ENCODE measurements around the gene SIRT7.

The SIRT7 gene

GRCh38 chr17:81885454-81885853 lies 32.5 kb downstream of the SIRT7 start:
- no peak for DNase-seq

DNA sequence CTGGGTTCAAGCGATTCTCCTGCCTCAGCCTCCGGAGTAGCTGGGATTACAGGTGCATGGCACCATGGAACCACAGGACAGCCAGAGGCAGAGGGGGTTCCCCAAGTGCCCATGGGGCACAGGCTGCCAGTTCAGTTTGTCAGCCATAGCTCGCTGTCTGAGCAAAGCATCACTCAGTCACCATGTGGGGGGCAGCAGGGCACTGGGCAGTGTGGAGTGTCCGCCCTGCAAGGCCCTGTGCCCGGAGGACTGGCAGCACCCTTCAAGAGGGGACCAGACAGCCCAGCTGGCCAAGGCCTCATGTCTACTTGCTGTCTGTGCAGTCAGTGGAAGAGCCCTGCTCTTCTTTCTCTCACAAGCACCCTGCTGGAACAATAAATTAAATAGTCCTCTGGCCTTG lies 33.0 kb downstream of the SIRT7 start:
- no peak for DNase-seq

DNA sequence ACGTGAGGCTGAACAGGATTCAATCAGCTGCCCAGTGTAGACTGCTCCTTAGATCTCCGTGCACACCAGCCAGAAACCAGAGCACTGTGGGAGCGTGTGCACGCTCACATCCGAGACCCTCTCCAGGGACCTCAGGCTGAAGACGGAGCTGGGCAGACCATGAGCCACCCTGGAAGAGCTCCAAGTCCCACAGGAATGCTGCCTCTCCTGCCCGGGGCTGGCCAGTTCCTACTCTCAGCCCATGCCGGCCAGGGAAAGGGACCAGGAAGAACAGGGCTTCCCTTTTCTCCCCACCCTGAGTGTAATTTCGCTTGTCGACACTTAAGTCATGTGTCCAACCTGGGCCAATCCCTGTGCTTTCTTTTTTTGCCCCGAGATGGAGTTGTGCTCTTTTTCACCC lies 33.5 kb downstream of the SIRT7 start:
- DNase-seq, result no peak

DNA sequence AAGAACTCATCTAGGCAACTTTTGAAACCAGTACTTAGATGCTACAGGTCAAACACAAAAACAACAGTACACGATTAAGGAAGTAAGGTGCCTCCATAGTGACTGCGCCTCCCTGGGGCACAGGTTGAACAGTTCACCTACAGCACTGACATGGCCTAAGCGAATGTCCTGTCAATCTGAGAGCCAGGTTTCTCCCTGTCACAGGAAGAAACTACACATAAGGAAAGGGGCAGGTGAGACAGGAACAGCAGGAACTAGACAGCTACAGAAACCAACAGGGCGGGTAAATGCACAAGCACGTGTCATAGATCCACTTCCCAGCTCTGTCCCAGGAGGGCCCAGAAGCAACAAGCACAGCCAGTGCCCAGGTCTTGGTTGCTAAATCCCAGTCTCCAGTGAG lies 38.9 kb downstream of the SIRT7 start:
- no peak for DNase-seq

- DNase-seq, result no peak
Observed at GRCh38 chr17:81878294-81878693, 39.7 kb downstream of the SIRT7 start.

DNA sequence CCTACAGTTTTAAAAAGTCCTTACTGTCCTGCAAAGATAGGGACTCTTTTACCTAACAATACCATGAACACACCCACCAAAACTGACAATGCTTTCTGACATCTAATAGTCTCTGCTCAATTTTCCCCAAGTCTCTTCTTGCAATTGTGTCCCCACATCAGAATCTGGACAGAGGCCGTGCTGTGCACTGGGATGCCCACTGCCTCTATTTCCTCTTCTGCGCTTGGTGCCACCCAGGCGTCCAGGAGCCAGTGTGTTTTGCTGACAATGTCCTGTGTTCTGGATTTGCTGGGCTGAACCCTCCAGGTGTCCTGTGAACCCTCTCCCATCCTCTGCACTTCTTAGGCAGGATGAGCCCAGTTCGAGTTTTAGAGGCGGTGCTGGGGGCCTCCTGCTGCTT lies 40.4 kb downstream of the SIRT7 start:
- DNase-seq, result no peak

DNA sequence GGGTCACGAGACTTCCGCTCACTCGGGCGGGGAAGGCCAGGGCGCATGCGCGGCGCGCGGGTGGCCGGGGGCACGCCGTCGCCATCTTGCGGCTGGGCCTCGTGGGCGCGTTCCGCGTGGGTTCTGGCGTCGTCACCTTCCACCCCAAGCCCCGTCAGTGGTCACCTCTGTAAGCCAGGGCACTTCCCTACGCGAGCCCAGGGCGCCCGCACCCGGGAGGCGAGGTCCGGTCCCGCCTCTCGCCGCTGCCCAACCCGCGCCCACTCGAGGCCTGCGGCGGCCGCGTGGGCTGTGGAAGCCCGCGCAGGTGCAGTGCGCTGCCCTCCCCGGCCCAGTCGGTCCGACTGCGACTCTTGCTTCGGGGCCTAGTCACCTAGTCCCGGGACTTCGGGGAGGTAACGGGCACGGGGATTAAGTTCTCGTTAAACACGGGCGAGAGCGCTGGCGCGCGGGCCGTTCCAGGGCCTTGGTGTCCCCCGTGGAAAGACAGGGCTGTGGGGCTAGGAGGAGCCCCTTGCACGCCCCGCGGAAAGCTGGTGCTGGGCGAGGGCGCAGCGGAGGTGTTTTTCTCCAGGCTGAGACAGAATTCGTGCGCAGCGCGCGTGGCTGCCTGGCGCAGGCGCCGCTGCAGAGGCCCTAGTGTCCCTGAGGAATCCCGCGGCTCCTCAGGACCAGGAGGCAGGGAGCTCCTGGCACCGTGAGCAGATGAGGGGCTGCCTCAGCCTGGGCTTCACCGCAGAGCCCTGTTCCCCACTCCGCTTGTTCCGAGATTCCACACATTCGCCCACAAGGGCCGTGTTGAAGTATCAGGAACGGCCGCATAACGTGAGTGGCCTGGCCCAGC lies 46.4 kb downstream of the SIRT7 start:
- DNase-seq, result peak; percentile 95

GRCh38 chr17:81870981-81871386 lies 47.0 kb downstream of the SIRT7 start, which contains the start of gene ARHGDIA:
ARHGDIA (minus strand) TSS chr17:81871337; CDS start chr17:81869930, 1,407 bp downstream.
- DNase-seq, result no peak

- peak; percentile 29 for DNase-seq
Observed at GRCh38 chr17:81870131-81870980, 47.6 kb downstream of the SIRT7 start.

- DNase-seq, result no peak
Observed at GRCh38 chr17:81869221-81870130, 48.5 kb downstream of the SIRT7 start.

GRCh38 chr17:81868674-81869220 lies 49.2 kb downstream of the SIRT7 start:
- DNase-seq, result no peak

DNA sequence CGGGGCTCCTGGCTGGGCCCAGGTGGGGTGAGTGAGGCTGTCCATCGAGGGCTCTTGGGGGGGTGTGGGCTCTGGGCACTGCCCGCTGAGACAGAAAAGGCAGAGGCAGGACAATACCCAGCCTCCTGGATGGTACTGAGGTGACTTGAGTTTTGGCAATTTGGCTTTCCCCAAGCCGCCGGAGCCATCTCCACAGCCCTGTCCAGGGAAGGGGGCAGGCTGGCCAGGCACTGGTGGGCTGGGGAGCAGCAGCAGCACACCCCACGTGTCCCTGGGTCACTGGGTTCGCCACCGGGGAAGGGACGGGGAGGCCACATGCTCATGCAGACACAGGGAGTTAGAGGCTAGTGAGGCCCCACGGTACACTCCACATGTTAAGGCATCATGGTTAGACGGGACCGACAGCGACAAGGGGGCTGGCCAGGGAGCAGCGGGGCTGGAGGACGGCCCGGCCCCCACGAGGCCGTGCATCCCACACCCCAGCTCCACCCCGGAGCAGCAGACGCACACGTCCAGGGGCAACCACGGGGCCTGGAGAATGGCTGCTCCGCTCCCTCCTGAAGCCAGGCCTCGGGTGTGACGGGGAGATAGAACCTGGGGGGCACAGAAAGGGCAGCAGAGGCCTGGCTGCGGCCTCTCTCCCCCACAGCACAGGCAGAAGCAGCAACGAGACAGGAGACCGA lies 49.8 kb downstream of the SIRT7 start:
- DNase-seq, result no peak

DNA sequence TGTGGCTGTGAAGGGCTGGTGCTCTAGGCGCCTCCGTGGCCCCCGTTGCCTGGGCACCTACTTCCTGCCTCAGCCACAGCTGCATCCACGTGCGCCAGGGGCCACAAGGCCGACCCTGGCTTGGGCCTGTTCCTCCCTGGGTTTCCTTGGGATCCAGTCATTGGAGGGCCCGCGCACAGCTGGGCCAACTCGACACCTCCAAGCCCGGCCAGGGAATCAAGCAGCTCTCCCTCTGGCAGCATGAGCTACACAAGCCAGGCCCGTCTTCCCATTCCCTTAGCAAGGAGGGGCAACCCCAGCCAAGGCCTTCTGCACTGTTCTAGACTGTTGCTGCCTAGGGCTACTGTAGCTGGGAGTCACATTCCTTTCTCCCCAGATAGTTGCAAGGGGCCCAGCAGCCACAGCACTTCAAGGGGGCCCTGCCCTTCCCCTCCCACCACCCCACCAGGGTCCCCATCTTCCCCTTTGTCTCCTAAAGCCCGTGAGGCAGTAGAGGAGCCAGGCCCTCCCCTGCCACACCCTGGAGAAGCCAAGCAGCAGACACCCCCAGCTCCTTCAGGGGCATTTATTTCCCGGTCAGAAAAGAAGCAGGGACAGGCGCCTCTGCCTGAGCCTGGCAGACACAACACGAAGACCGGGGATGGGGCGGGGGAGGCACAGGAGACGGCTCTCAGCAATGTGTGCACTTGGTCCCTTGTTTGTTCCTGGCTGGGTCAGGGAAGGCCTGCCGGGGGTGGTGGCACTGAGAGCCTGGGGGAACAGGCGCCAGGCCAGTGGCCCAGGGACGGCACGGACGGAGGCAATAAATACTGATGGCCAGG lies 50.6 kb downstream of the SIRT7 start:
- peak; percentile 17 for DNase-seq

GRCh38 chr17:81866440-81867169 lies 51.4 kb downstream of the SIRT7 start:
- no peak for DNase-seq

GRCh38 chr17:81865733-81866439 lies 52.1 kb downstream of the SIRT7 start:
- no peak for DNase-seq

DNA sequence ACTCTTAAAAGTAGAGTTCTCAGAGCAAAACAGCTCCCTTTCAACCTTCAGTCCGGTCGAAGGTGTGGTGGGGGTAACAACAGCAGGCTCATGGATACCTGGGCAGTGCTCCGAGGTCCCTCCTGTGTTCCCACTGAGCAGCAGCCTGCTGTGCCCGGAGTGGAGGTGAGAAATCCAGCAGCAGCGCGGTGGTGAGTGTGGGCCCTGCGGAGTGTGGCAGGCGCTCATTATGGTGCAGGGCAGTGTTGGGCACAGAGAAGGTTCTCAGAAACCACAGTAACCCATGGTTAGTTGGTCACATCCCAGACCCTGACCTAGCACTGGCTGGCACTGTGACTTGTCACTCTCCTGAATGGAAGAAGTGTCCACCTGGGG lies 52.6 kb downstream of the SIRT7 start:
- DNase-seq, result no peak

DNA sequence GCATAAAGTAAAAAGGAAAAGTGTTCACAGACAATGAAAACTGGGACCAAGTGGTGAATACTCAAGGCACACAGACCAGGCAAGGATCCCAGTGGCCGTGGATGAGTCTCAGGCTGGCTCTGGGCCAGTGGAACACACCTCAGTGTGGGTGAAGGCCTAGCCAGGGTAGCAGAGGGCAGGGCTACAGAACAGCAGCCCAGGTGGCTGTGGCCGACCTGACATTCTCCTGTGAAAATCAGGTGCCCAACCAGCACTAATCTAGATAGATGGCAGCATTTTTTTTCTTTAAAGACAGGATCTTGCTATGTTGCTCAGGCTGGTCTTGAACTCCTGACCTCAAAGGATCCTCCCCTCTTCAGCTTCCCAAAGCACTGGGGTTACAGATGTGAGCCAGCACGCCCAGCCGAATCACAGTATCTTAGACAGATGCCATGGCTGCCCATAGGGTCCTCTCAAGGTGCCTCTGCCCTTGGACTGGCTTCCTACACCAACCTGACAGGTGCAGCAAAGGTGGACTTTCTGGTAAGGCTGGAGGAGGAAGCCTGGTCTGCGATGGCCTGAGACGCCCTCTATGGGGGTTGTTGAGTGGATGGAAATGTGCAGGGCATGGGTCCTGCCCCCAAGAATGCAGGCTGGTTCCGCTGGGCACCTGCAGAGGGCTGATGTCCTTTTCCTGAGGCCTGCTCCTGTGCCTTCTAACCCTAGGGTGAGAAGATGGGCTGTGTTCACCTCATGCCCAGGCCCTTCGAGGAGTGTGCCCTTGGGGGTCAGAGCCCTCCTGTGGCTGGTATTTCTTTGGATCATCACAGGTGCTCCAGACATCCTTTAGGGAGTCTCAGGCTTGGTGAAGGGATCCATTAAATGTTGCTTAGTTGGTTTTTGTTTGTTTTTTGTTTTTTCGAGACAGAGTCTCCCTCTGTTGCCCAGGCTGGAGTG lies 53.9 kb downstream of the SIRT7 start:
- no peak for DNase-seq

DNA sequence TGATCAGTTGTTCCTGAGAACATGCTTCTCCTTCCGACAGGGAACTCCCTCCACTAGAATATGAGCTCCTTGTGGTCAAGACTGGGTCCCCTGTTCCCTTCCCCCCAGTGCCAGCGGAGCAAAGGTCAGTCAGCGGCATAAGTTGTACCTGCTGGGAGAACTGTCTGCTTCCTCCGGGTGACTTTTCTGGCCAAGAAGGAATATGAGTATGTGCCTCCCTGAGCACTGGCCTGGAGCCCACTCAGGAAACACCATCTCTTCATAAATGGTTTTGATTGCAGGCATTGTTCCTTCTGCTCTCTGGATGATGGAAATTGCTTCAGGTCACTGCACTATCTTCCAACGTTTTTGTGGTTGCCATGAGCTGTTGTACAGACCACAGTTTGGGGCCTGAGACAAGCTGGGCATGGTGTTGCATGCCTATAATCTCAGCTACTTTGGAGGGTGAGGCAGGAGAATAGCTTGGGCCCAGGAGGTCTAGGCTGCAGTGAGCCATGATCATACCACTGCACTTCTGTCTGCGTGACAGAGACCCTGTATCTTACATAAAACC lies 54.8 kb downstream of the SIRT7 start:
- no peak for DNase-seq
